ENCODE measurements around the gene RAVER2.
A peak's percentile ranks its signal among the peaks of the same experiment; 100 is the strongest.

RAVER2 gene

GRCh38 chr1:64857347-64857746 lies 112.5 kb downstream of the RAVER2 start:
- H3K4me3 ChIP-seq (ENCODE audit: severe bottlenecking): no peak overlapping the region
- ATAC-seq (ENCODE audit: low read depth) (no peak), DNase-seq (ENCODE audit: low spot score) (no peak)
- no peaks in the 10 kb centered on the region for H3K9me3 ChIP-seq (ENCODE audit: severe bottlenecking)
- H3K27me3 ChIP-seq (ENCODE audit: insufficient read depth, poor library complexity, severe bottlenecking): no peaks in the 10 kb centered on the region
- no peaks in the 10 kb centered on the region for H3K4me1 ChIP-seq (ENCODE audit: insufficient read depth, poor library complexity, severe bottlenecking)
- peaks cover 15% of the 10 kb centered on the region for H3K36me3 ChIP-seq (ENCODE audit: low read depth)
- TF ChIP-seq, protein P1, sequence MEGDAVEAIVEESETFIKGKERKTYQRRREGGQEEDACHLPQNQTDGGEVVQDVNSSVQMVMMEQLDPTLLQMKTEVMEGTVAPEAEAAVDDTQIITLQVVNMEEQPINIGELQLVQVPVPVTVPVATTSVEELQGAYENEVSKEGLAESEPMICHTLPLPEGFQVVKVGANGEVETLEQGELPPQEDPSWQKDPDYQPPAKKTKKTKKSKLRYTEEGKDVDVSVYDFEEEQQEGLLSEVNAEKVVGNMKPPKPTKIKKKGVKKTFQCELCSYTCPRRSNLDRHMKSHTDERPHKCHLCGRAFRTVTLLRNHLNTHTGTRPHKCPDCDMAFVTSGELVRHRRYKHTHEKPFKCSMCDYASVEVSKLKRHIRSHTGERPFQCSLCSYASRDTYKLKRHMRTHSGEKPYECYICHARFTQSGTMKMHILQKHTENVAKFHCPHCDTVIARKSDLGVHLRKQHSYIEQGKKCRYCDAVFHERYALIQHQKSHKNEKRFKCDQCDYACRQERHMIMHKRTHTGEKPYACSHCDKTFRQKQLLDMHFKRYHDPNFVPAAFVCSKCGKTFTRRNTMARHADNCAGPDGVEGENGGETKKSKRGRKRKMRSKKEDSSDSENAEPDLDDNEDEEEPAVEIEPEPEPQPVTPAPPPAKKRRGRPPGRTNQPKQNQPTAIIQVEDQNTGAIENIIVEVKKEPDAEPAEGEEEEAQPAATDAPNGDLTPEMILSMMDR (IDR thresholded peaks at IDR 0.05; ENCODE audit: poor library complexity, severe bottlenecking): no peak
- H3K27ac ChIP-seq (ENCODE audit: poor library complexity, severe bottlenecking): no peak overlapping the region

DNA sequence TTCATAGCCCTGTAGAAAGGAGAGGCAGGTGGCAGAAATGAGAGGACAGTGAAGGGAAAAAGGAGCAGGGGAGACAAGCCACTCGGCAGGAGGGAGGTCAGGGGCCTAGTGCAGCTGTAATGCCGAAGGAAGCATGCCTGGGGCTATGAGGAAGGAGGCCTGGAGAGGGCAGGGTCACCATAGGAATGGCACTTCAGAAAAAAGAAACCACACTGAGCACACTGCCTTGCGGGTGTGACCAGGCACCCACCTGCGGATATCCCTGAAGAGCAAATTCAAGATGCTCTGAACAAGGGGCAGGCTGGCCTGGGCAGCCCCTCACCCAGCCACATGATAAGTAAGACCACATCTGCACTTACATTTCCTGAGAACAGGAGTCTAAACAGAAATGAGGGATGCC lies 116.7 kb downstream of the RAVER2 start:
- H3K27ac ChIP-seq (ENCODE audit: poor library complexity, severe bottlenecking): no peak overlapping the region
- H3K36me3 ChIP-seq (ENCODE audit: low read depth): peaks cover 19% of the 10 kb centered on the region
- no peak overlapping the region for H3K4me3 ChIP-seq (ENCODE audit: severe bottlenecking)
- H3K27me3 ChIP-seq (ENCODE audit: insufficient read depth, poor library complexity, severe bottlenecking): no peaks in the 10 kb centered on the region
- TF ChIP-seq, protein P1 (IDR thresholded peaks at IDR 0.05; ENCODE audit: poor library complexity, severe bottlenecking): peak; percentile 24
- ATAC-seq (ENCODE audit: low read depth) (peak; percentile 64), DNase-seq (ENCODE audit: low spot score) (no peak)
- no peaks in the 10 kb centered on the region for H3K4me1 ChIP-seq (ENCODE audit: insufficient read depth, poor library complexity, severe bottlenecking)
- no peaks in the 10 kb centered on the region for H3K9me3 ChIP-seq (ENCODE audit: severe bottlenecking)

- Histone ChIP-seq H3K9me3 (ENCODE audit: severe bottlenecking) (no peaks in the 10 kb centered on the region), H3K4me3 (ENCODE audit: severe bottlenecking) (no peak overlapping the region), H3K4me1 (ENCODE audit: insufficient read depth, poor library complexity, severe bottlenecking) (no peaks in the 10 kb centered on the region), H3K36me3 (ENCODE audit: low read depth) (peaks cover 23% of the 10 kb centered on the region), H3K27ac (ENCODE audit: poor library complexity, severe bottlenecking) (no peak overlapping the region), H3K27me3 (ENCODE audit: insufficient read depth, poor library complexity, severe bottlenecking) (no peaks in the 10 kb centered on the region)
- TF ChIP-seq, protein P1 (IDR thresholded peaks at IDR 0.05; ENCODE audit: poor library complexity, severe bottlenecking): no peak
- no peak; the same call in 2 of the 3 replicates for ATAC-seq (ENCODE audit: low read depth)
- DNase-seq (ENCODE audit: low spot score): no peak
Observed at GRCh38 chr1:64864018-64864940, 119.4 kb downstream of the RAVER2 start.

DNA sequence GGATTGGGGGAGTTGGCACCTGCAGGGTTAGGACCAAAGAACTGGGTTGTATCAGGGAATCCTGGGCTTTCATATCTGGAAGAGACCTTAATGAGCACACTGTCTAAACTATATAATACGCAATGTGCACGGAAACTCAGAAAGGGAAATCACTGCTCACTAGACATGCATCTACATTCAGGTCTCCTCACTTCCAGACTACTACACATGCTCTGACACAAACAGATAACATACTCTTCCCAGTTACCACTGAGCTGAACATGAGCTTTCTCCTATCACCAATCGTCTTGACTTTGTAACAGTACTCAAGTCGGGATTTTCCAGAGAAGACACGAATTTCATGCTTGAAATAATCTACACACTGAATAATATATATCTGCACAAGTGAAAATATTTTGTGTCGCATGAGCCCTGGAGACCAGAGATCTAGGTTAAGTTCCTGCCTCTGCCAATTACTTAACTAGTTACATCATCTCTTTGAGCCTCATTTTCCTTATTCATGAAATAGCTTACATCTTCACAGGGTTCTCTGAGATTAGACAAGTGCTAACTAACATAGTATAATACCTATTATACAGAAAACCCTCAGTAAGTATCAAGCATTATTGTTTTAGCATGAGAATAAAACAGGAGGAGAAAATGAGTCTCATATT lies 120.4 kb downstream of the RAVER2 start:
- Histone ChIP-seq H3K36me3 (ENCODE audit: low read depth) (peaks cover 21% of the 10 kb centered on the region), H3K27ac (ENCODE audit: poor library complexity, severe bottlenecking) (no peak overlapping the region), H3K9me3 (ENCODE audit: severe bottlenecking) (no peaks in the 10 kb centered on the region), H3K4me1 (ENCODE audit: insufficient read depth, poor library complexity, severe bottlenecking) (no peaks in the 10 kb centered on the region), H3K4me3 (ENCODE audit: severe bottlenecking) (no peak overlapping the region), H3K27me3 (ENCODE audit: insufficient read depth, poor library complexity, severe bottlenecking) (no peaks in the 10 kb centered on the region)
- no peak for ATAC-seq (ENCODE audit: low read depth)
- DNase-seq (ENCODE audit: low spot score): no peak
- TF ChIP-seq, protein P1 (IDR thresholded peaks at IDR 0.05; ENCODE audit: poor library complexity, severe bottlenecking): no peak
